ENCODE data around the gene LAMA3. TPM values are rescaled to one million over a fixed set of nuclear protein-coding genes. Genes with fewer than 3 reads are reported as not detected.

LAMA3 gene
- total and polyA plus RNA-seq, 12 donors: 0.89 to 5.3 (median 3.3) TPM

GRCh38 chr18:23958036-23958435 is 268.8 kb downstream of the LAMA3 start:
- peak; percentile 74 to 78 for DNase-seq
- TF ChIP-seq, protein P1, sequence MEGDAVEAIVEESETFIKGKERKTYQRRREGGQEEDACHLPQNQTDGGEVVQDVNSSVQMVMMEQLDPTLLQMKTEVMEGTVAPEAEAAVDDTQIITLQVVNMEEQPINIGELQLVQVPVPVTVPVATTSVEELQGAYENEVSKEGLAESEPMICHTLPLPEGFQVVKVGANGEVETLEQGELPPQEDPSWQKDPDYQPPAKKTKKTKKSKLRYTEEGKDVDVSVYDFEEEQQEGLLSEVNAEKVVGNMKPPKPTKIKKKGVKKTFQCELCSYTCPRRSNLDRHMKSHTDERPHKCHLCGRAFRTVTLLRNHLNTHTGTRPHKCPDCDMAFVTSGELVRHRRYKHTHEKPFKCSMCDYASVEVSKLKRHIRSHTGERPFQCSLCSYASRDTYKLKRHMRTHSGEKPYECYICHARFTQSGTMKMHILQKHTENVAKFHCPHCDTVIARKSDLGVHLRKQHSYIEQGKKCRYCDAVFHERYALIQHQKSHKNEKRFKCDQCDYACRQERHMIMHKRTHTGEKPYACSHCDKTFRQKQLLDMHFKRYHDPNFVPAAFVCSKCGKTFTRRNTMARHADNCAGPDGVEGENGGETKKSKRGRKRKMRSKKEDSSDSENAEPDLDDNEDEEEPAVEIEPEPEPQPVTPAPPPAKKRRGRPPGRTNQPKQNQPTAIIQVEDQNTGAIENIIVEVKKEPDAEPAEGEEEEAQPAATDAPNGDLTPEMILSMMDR (IDR thresholded peaks at IDR 0.05): no peak
- Histone ChIP-seq H3K36me3 (peaks cover 0 to 21% (median 0%) of the 10 kb centered on the region in 9 donors), H3K27ac (peak overlapping the region in 2 of 10 donors; percentile 32 to 36), H3K27me3 (no peaks in the 10 kb centered on the region), H3K9me3 (no peaks in the 10 kb centered on the region), H3K4me3 (no peak overlapping the region), H3K4me1 (peaks cover 0 to 3% (median 0%) of the 10 kb centered on the region in 9 donors)
- peak; percentile 86 to 98 (median 94) for ATAC-seq
- 40 to 43% methylated on average over 10 of the region's 10 CpGs for WGBS, 2 donors
- intact Hi-C loops (cut with DNase I): loop anchor here in 3 of 10 donors (10.0 kb wide), 2 partner anchors 157 to 167 kb away; no protein-coding TSS in a partner anchor

GRCh38 chr18:23963443-23964165 is 274.4 kb downstream of the LAMA3 start:
- no peak overlapping the region for H3K4me3 ChIP-seq
- WGBS, 2 donors: 85 to 86% methylated on average over 3 of the region's 3 CpGs
- peaks cover 0 to 12% (median 0%) of the 10 kb centered on the region in 9 donors for H3K4me1 ChIP-seq
- DNase-seq (no peak), ATAC-seq (peak in 1 of 8 donors; percentile 33)
- TF ChIP-seq, protein P1 (IDR thresholded peaks at IDR 0.05): peak in 2 of 9 donors; percentile 27 to 28
- H3K27ac ChIP-seq: no peak overlapping the region
- no peaks in the 10 kb centered on the region for H3K9me3 ChIP-seq
- intact Hi-C loops (cut with DNase I): loop anchor here in 5 of 10 donors (2.0 to 10.0 kb wide), 3 partner anchors 151 to 155 kb away; no protein-coding TSS in a partner anchor
- H3K36me3 ChIP-seq: no peaks in the 10 kb centered on the region
- no peaks in the 10 kb centered on the region for H3K27me3 ChIP-seq

DNA sequence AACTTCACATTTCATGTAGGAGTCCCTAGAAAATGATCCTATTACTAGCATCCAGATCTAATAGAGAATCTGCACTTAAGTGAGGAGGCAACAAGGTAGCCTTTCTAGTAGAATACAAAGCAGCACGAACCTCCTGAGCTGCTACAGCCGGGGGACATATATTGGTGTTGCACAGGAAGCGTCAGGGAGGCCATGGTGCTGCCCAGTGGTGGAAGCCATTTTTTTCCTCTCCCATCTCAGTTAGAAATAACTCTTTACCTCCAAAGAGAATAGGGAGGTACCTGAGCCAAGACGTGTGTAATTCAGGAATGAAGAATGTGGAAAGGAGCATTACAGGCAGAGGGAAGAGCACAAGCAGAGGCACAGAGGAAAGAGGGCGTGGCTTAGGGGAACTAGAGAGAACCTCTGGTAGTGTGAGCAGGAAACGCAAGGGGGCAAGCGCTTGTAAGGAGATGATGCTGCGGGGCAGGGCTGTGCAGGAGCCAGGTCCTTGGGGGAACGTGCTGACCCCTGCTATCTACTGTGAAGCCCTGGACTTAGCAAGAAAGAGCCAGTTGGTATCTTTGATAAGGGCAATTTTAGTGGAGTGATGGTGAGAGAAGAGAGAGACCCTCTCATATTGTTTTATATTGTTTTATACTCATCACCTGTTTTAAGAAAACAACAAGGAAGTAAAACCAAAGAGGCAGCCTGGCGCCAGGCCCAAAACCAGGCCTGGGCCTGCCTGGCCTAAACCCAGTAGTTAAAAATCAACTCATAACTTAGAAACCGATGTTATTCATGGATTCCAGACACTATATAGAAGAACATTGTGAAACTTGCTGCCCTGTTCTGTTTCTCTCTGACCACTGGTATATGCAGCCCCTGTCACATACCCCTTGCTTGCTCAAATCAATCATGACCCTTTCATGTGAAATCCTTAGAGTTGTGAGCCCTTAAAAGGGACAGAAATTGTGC is 275.3 kb downstream of the LAMA3 start:
- TF ChIP-seq, protein P1 (IDR thresholded peaks at IDR 0.05): no peak
- no peaks in the 10 kb centered on the region for H3K27me3 ChIP-seq
- intact Hi-C loops (cut with DNase I): loop anchor here in 5 of 10 donors (5.0 to 10.0 kb wide), 2 partner anchors 150 to 153 kb away; no protein-coding TSS in a partner anchor
- no peak overlapping the region for H3K4me3 ChIP-seq
- ATAC-seq (no peak), DNase-seq (no peak)
- no peak overlapping the region for H3K27ac ChIP-seq
- peaks cover 0 to 12% (median 0%) of the 10 kb centered on the region in 9 donors for H3K4me1 ChIP-seq
- 92 to 93% methylated on average over 10 to 11 of the region's 11 CpGs for WGBS, 2 donors
- no peaks in the 10 kb centered on the region for H3K36me3 ChIP-seq
- H3K9me3 ChIP-seq: no peaks in the 10 kb centered on the region

GRCh38 chr18:23966909-23967308 is 277.7 kb downstream of the LAMA3 start:
- WGBS, 2 donors: 84 to 92% methylated on average over 8 of the region's 8 CpGs
- no peak overlapping the region for H3K27ac ChIP-seq
- no peaks in the 10 kb centered on the region for H3K9me3 ChIP-seq
- no peaks in the 10 kb centered on the region for H3K36me3 ChIP-seq
- peaks cover 0 to 17% (median 0%) of the 10 kb centered on the region in 9 donors for H3K4me1 ChIP-seq
- intact Hi-C loops (cut with DNase I): loop anchor here in 2 of 10 donors (5.0 to 10.0 kb wide), 2 partner anchors 148 to 150 kb away; no protein-coding TSS in a partner anchor
- H3K4me3 ChIP-seq: no peak overlapping the region
- TF ChIP-seq, protein P1 (IDR thresholded peaks at IDR 0.05): no peak
- DNase-seq (no peak), ATAC-seq (no peak)
- H3K27me3 ChIP-seq: no peaks in the 10 kb centered on the region

All from heart right ventricle (tissue), 16 donors.